Stimulated activated CD4-positive, alpha-beta T cell treated with anti-CD3 and anti-CD28 coated beads, Interleukin-4, amount 100 ng/mL, for 4 hours (primary cell): Measurements from ENCODE around the gene TRPM6.

Experiments used
- DNase-seq, 2 experiments: peaks; one replicate each; pipeline ENCODE4 v3.0.0-alpha.2; 2020

Gene TRPM6

DNA sequence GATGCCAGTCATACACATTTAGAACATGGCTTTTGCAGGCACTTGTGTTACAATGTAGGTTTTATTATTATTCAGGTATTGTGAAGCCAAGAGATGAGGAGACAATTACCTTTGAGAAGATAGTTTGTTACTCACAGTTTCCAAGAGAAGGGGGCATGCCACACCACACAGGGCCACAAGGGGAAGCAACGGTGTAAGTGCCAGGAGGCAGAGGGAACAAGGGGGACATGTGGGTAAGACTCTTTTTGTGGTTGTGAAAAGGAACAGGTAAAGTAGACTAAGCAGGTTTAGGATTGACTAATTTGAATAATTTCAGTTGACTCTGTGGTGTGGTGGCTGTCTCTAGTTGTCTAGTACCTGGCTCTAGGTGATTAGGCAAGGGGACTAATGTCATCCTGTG lies 191.2 kb downstream of the TRPM6 start:
- no peak for DNase-seq

DNA sequence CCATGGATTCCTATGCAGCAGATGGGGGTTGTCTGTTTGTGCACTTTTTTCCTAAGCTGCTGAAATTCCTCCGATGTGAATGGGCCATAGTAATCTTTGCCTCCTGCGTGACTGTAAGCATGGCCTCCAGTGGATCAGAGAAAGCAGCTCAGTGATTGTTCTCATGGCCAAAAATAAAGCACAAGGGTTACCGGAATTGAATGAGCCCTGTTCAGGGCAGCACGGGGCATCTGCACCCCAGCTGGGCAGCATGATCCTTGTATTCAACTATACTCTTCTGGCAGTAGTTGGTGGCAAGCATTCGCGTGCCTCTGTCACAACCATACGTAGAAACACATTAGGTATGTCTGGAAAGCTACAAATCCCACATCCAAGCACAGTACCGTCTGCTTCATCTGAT lies 196.7 kb downstream of the TRPM6 start:
- no peak for DNase-seq

- DNase-seq = no peak
Measured at GRCh38 chr9:74683322-74683721, 204.4 kb downstream of the TRPM6 start.

DNA sequence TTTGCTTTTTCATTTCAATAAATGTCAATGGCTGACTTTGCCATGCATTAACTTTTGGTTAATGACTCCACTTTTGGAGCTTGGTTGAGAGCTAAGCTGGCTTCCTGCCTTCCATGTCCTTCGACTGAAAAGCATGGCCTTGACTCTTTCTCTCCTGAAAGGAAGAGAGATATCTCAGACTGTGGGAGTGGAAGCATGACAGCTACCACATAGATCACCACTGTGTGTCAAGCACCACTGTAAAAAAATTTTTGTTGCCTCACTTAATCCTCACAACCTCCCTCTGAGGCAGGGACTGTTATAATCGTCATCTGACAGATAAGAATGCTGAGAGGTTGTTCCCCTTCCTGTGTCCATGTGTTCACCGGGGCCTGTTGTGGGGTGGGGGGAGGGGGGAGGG lies 205.8 kb downstream of the TRPM6 start:
- DNase-seq = no peak

DNA sequence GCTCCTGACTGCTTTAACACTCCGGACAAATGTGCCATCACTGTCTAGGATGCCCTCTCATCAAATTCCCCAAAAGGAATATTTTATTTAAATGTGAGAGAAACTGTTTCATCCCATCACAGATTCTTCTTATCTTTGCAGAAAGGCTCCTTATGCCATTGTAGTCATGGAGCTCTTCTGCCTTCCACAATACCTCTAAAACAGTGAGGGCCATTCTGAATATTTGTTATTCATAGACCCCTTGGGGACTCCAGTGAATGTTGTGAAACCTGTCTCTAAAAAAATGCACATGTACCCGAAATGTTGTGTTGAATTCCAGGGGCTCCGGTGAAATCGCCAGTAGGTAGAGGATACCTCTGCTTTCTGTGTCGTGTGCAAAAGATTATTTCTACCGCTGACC lies 213.6 kb downstream of the TRPM6 start:
- DNase-seq = no peak
